Measurements from ENCODE around the gene STAC. TPM values are rescaled to one million over a fixed set of nuclear protein-coding genes. Genes with fewer than 3 reads are reported as not detected.
A peak's percentile ranks its signal among the peaks of the same experiment; 100 is the strongest.

STAC gene
- total RNA-seq, 4 donors from 2014 or later: 3.1 to 12.9 (median 11.5) TPM

- no peak overlapping the region for H3K27ac ChIP-seq
- H3K9me3 ChIP-seq: no peaks in the 10 kb centered on the region
- 79 to 81% methylated on average over 2 of the region's 2 CpGs for WGBS, 2 donors (ENCODE audit: low coverage in 1 of 2)
- no peaks in the 10 kb centered on the region for H3K36me3 ChIP-seq
- H3K4me3 ChIP-seq: no peak overlapping the region
- ATAC-seq: peak; percentile 64
- TF ChIP-seq POLR2A (IDR thresholded peaks at IDR 0.05) (no peak), EP300 (IDR thresholded peaks at IDR 0.05) (no peak), POLR2AphosphoS5 (IDR thresholded peaks at IDR 0.05) (no peak), CTCF (IDR thresholded peaks at IDR 0.05) (no peak)
- no peaks in the 10 kb centered on the region for H3K27me3 ChIP-seq
- H3K4me1 ChIP-seq: peaks cover 0 to 9% (median 8%) of the 10 kb centered on the region in 3 donors
These were observed 54.6 kb downstream of the STAC start for GRCh38 chr3:36434687-36435426.

- no peak overlapping the region for H3K27ac ChIP-seq
- H3K4me1 ChIP-seq: peaks cover 0 to 6% (median 0%) of the 10 kb centered on the region in 3 donors
- WGBS, 2 donors (ENCODE audit: low coverage in 1 of 2): 63 to 100% methylated on average over 1 to 4 of the region's 10 CpGs
- H3K36me3 ChIP-seq: no peaks in the 10 kb centered on the region
- no peak overlapping the region for H3K4me3 ChIP-seq
- no peak for ATAC-seq
- TF ChIP-seq EP300 (IDR thresholded peaks at IDR 0.05): no peak
- TF ChIP-seq POLR2A (IDR thresholded peaks at IDR 0.05): no peak
- no peak for TF ChIP-seq POLR2AphosphoS5 (IDR thresholded peaks at IDR 0.05)
- H3K9me3 ChIP-seq: no peaks in the 10 kb centered on the region
- H3K27me3 ChIP-seq: no peaks in the 10 kb centered on the region
These were observed 62.9 kb downstream of the STAC start for GRCh38 chr3:36443028-36443686.

GRCh38 chr3:36444909-36445308, 64.6 kb downstream of the STAC start:
- ATAC-seq: peak; percentile 77
- H3K27ac ChIP-seq: peak overlapping the region in 2 of 4 donors; percentile 70 to 76
- no peak for TF ChIP-seq EP300 (IDR thresholded peaks at IDR 0.05)
- TF ChIP-seq POLR2AphosphoS5 (IDR thresholded peaks at IDR 0.05): no peak
- no peak for TF ChIP-seq POLR2A (IDR thresholded peaks at IDR 0.05)
- no peak for TF ChIP-seq CTCF (IDR thresholded peaks at IDR 0.05)
- H3K4me3 ChIP-seq: no peak overlapping the region
- H3K27me3 ChIP-seq: no peaks in the 10 kb centered on the region
- no peaks in the 10 kb centered on the region for H3K36me3 ChIP-seq
- peaks cover 0 to 6% (median 0%) of the 10 kb centered on the region in 3 donors for H3K4me1 ChIP-seq
- WGBS, 2 donors (ENCODE audit: low coverage in 1 of 2): 67 to 80% methylated on average over 1 of the region's 1 CpG
- H3K9me3 ChIP-seq: no peaks in the 10 kb centered on the region

- Histone ChIP-seq H3K4me1 (peaks cover 0 to 6% (median 0%) of the 10 kb centered on the region in 3 donors), H3K27ac (no peak overlapping the region), H3K36me3 (no peaks in the 10 kb centered on the region), H3K27me3 (no peaks in the 10 kb centered on the region), H3K4me3 (no peak overlapping the region), H3K9me3 (no peaks in the 10 kb centered on the region)
- ATAC-seq: no peak
- TF ChIP-seq POLR2AphosphoS5 (IDR thresholded peaks at IDR 0.05) (no peak), CTCF (IDR thresholded peaks at IDR 0.05) (no peak), POLR2A (IDR thresholded peaks at IDR 0.05) (no peak), EP300 (IDR thresholded peaks at IDR 0.05) (no peak)
These were observed 66.0 kb downstream of the STAC start for GRCh38 chr3:36446276-36446675.

- Histone ChIP-seq H3K4me1 (peaks cover 0 to 6% (median 0%) of the 10 kb centered on the region in 3 donors), H3K9me3 (no peaks in the 10 kb centered on the region), H3K36me3 (no peaks in the 10 kb centered on the region), H3K4me3 (no peak overlapping the region), H3K27me3 (no peaks in the 10 kb centered on the region), H3K27ac (no peak overlapping the region)
- no peak for ATAC-seq
- 0 to 90% methylated on average over 2 of the region's 2 CpGs for WGBS, 2 donors (ENCODE audit: low coverage in 1 of 2)
- TF ChIP-seq POLR2AphosphoS5 (IDR thresholded peaks at IDR 0.05): no peak
- no peak for TF ChIP-seq CTCF (IDR thresholded peaks at IDR 0.05)
- no peak for TF ChIP-seq POLR2A (IDR thresholded peaks at IDR 0.05)
- no peak for TF ChIP-seq EP300 (IDR thresholded peaks at IDR 0.05)
These were observed 66.8 kb downstream of the STAC start for GRCh38 chr3:36447061-36447460.
